GM23338 (cell line): ENCODE data around the gene FOXA1. TPM values are rescaled to one million over a fixed set of nuclear protein-coding genes. Genes with fewer than 3 reads are reported as not detected.

Experiments used
- polyA plus RNA-seq: library from polyadenylated mRNA; unstranded; fragments of >200 nt; fragmentation: Nextera tagmentation; extraction: Ambion mirVana; gene quantifications from 2 replicates; pipeline ENCODE4 v1.2.1, GENCODE V29; 2016
- total RNA-seq: library from RNA; depleted of rRNA; stranded (reverse); fragments of >200 nt; shearing (Covaris generic); gene quantifications from 2 replicates; pipeline ENCODE4 v1.2.3, GENCODE V29; 2014; rRNA removed

The FOXA1 gene
- total and polyA plus RNA-seq, 2 experiments from 2014 or later = not detected

Other genes with a start within 250 kb of the FOXA1 start
- gene TTC6, start 380 bp upstream of the FOXA1 start, total RNA-seq = not detected in 2 replicates
- 0.31 and 0.37 TPM in 2 replicates for gene TTC6, start 380 bp upstream of the FOXA1 start, polyA plus RNA-seq